Stimulated activated CD8-positive, alpha-beta memory T cell treated with anti-CD3 and anti-CD28 coated beads, Interleukin-2, amount 100 ng/mL, for 1 hour (primary cell): ENCODE data around the gene ELMO1.

Experiments used
- DNase-seq, 2 donors: peaks; one replicate each; pipeline ENCODE4 v3.0.0-alpha.2; 2020; ENCODE audit warnings: low read depth in 2 of 2

ELMO1 gene

GRCh38 chr7:37408291-37409228 lies 40.1 kb downstream of the ELMO1 start:
- no peak for DNase-seq

DNA sequence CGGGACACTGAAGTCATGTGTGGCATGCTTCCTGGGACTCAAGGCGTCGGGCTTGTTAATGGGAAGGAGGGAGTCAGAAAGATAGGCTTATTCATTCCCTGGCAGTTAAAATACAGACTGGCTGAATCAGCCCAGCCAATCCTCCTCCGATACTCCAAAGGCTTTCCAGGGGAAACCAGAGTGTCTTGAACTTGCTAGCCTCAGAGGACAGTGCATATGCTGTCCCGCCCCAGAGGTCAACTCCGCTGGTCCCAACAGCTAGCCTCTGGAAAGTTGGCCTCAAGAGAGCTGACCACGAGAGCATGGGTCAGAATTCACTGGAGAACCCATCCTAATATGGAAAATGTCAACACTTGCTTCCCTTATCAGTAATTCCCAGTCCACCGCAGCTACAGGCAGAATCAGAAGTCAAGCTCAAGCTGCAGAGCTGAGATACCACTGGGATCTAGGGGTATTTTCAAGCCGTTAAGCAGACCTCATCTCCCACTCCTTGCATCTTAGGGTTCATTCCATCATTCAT lies 43.0 kb downstream of the ELMO1 start:
- DNase-seq = no peak

DNA sequence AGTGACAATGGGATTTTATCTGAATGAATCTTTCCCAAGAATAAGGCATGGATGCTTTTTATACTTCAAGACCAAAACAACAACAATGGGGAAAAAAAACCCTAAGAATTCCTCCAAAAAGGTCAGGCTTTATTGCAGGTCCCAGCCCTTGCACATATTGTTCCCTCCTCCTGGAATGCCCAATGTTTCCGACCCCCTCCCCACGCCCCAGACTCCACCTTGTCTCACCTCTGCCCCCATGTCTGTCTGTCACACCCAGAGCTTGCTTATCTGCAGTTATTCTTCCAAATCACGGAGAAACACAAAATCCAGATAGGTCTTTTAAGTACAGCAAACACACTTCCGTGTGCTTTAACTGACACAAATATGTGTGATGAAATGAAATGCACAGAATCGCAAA lies 43.5 kb downstream of the ELMO1 start:
- no peak for DNase-seq

DNA sequence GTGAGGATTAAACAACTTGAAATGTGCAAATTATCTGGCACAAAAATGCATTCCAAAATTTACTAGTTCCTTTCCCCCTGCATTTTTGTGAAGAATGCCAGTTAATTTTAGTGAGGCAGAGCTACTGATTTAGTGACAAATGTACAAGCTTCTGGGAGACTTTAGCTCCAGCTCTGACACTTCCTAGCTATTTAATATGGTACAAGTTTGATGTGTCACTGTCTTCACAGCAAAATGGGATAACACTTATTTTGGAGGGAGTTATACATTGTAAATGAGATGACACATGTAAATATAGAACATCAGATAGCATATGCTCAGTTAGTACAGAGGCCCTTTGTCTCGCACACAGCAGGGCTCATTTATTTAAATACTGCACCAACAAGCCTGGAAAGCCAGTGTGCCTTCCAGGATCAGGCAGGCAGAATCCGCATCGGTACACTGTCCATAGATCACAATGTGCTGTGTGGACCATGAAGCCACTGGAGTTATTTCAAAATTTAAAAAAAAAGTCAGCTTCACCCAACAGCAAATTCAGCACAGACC lies 48.7 kb downstream of the ELMO1 start:
- no peak for DNase-seq

DNA sequence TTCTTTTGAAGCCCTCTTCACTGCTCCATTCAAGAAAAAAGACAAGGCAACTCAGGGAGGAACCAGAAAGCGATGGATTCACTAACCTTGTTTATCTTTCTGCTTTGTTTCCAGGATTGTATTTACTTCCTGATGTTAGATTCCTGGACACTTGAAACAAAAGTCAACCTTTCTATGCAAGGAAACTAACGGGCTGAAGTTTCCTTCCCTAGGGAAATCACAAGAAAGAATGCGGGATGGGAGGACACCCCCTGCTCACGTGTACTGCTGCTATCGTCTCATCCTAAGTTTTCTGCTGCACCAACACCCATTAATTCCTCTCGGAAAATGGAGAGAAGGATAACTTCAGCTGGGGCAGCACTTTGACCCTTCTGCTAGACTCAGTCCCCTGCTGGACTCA lies 50.3 kb downstream of the ELMO1 start:
- DNase-seq = no peak

DNA sequence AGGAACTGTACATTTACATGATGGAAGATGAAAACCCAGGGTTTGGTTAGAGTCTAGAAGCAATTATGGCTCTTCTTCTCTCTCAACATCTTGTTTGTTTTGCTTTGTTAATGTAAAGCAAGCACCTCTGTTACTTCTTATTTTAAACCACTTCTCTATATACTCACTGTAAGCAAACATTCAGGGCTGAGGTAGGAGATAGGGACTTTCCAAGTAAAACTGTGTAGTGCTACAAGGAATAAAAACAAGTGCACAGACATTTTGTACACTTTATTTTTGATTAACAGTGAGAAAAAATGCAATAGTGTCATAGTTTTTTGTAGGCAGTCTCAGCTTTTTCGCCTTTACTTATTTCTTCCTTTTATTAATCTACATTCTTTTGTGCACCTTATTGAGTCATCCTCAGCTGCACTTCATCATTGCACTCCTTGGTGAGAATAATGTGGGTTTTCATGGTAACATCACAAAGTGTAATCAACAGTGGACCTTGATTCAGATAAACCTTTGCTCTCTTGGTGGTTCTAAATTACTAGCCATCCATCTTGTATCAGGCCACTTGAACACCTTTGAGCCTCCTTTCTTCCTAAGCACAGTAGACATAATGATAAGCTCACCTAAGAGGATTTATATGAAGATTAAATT lies 52.9 kb downstream of the ELMO1 start:
- no peak for DNase-seq

GRCh38 chr7:37394158-37394557 lies 54.5 kb downstream of the ELMO1 start:
- DNase-seq = no peak

DNA sequence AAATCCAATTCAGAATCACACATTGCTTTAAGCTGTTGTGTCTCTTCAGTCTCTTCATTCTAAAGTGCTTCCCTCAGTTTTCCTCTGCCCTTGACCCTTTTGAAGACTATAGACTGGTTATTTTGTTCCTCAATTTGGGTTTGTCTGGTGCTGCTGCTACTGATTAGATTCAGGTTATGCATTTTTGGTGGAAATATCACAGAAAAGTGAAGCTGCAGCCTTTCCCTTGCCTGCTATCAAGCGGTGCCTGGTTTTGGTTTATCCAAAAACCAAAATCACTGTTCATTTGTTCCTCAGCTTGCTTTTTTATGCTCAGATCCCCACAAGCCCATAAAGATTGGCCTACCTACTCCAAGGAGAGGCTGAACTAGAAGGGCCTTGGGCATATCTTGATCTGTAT lies 55.2 kb downstream of the ELMO1 start:
- no peak for DNase-seq

GRCh38 chr7:37392673-37393017 lies 56.0 kb downstream of the ELMO1 start:
- DNase-seq = no peak

- DNase-seq = no peak
These were observed 56.6 kb downstream of the ELMO1 start for GRCh38 chr7:37391791-37392672.

GRCh38 chr7:37390114-37390513 lies 58.5 kb downstream of the ELMO1 start:
- no peak for DNase-seq

GRCh38 chr7:37388811-37389210 lies 59.9 kb downstream of the ELMO1 start:
- DNase-seq = no peak

DNA sequence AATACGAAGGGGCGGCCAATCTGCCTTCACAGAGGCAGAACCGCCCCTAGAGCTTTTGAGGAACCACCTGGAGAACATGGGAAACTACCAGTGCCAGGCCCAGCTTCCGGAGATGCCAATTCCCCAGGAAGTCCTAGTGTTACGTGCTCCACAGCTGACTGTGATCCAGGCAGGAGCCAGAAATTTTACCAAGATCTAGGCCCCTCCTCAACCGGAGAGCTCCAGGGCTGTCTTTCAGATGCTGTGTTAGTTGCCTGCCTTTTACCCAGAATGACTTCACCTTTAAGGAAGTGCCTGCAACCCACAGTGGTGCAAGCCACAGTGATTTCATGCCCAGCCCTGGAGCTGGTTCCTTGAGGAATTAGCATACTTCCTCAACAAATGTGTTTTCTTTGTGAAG lies 62.9 kb downstream of the ELMO1 start:
- DNase-seq = no peak

DNA sequence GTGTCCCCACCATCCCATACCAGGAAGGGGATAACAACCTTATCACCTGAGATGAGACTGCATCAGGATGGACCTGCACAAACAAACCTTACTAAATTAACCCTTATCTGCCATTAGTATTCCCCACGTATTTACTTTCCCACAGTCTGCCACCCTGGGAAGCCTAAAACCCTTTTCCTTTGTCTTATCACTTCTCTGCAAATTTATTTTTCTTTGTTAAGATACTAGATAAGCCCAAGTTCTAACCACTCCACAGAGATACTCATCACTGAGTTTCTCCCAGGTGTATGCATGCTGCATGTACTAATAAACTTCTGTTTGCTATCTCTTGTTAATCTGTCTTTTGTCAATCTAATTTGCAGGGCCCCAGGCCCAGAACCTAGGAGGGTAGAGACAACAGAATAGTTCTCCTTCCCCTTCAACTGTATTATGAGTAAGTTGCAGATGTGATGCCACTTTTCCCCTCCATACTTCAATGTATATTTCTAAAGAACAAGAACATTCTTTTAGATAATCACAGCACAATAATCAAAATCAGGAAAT lies 66.0 kb downstream of the ELMO1 start:
- no peak for DNase-seq

DNA sequence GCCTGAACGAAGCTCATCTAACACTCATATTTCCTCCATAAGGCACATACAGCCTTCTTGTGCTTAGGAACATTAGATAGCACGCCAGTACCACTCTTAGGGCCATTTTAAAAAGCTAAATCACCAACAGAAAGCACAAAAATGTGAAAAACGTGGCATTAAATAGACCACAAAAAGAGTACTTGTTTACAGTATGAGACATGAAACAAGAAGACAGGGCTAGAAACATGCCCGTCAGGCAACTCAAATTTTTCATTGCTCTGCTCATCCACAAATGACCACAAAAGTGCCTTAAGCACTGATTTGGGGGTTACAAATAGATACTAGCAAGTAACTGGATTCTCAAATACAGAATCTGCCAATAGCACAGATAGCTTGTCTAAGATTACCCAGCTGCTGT lies 67.8 kb downstream of the ELMO1 start:
- no peak for DNase-seq

GRCh38 chr7:37379546-37380277 lies 69.0 kb downstream of the ELMO1 start:
- DNase-seq = no peak

GRCh38 chr7:37377231-37377630 lies 71.4 kb downstream of the ELMO1 start:
- DNase-seq = no peak

- no peak for DNase-seq
These were observed 72.3 kb downstream of the ELMO1 start for GRCh38 chr7:37376386-37376785.

DNA sequence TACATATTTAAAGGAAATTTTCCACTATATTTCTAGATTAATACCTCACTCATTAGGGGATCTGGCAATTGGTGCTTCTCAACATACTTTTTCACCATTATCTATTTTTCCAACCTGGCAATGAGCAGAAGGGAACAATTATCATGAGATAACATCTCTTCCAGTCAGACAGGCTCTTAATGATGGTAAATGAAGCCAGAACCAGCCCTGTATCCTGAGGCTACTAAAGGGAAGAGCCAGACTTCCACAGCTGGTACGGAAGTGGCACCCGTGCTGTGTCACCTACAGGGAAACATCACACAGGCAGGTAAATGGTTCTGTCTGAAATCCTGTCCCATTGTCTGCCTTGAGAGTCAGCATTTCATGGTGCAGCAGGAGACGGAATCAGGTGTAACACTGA lies 75.9 kb downstream of the ELMO1 start:
- DNase-seq = no peak

- DNase-seq = no peak
These were observed 76.9 kb downstream of the ELMO1 start for GRCh38 chr7:37371755-37372154.

- DNase-seq = no peak
These were observed 78.8 kb downstream of the ELMO1 start for GRCh38 chr7:37369906-37370305.
